Amniotic epithelial cell (primary cell): ENCODE measurements around the gene ZNF805.
"Not testable (repeated sequence)": the region's sequence is repeated elsewhere in the genome, so short reads cannot be mapped to it uniquely, and the experiment has no call there.

ENCODE experiments used
- DNase-seq: peaks from one replicate; pipeline ENCODE4 v3.0.0-alpha.2; 2010; ENCODE audit warnings: low read depth

Gene ZNF805

GRCh38 chr19:57240311-57241090 is at the start of gene ZNF805:
Gene ZNF805 (plus strand): TSS chr19:57240632. CDS start chr19:57240892, 260 bp downstream.
- DNase-seq, result peak; percentile 91

DNA sequence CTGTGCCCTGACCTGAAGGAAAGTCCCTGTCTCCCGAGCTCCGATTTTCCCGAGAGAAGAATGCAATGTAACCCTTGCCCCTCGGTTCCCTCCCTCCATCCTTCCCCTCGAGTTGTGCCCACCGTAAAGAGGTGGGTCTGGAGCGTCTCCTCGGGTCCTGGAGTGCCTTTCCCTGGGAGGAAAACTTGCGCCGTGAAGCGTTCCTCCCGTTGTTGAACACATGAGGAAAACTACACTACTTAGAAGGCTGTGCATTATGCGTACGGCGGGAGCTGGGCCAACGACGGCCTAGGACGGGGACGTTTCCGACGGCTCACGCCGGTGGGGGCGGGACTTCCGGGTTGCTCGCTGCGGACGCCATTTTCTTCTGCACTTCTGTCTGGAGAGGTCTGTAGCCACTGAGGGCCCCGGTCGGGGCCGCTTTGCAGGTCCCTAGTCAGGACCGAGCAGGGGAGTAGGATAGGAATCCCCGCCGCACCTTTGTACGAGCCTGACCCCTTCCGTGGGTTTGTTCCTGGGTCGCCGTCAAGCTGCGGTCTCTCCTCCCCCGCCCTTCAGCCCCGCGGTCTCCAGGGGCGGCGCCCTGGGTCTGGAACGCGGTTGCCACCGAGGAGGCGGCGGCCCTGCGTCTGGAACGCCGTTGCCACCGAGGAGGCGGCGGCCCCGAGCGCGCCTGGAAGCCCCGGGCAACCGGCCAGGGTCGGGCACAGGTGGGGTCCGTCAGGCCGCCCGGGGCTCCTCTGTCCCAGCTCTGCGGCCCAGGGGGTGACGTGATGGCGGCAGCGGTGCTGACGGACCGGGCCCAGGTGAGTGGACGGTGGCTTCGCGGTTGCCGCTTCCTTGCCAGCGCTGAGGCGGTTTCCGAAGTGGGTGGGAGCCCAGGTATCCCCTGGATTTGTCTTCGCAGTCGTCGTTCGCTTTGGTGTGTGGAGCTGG is 49.0 kb upstream of the ZNF805 start, which contains the start of gene ZNF264:
Gene ZNF264, plus strand, starts transcription at position 360 of the 936 bp plus-strand sequence. Its CDS starts 414 bp downstream, at position 774.
- peak; percentile 86 for DNase-seq

DNA sequence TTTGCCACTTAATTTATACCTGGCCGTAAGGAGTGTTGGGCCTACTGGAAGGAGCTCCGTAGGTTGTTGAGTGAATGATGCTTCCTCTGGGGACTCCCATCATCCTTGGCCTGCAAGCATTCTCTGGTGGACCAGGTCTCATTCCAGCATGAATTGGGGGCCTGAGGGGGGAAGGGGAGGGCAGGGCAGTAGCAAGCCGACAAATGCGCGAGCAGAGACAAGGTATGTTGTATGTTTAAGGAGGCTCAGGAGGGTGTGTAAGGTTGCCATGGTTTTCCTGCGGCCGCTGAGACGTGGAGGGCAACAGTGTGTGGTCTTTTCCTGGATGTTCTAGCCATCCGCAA is 48.4 kb upstream of the ZNF805 start:
- DNase-seq, result peak; percentile 15

- peak; percentile 18 for DNase-seq
Measured at GRCh38 chr19:57192993-57193392, 47.4 kb upstream of the ZNF805 start.

DNA sequence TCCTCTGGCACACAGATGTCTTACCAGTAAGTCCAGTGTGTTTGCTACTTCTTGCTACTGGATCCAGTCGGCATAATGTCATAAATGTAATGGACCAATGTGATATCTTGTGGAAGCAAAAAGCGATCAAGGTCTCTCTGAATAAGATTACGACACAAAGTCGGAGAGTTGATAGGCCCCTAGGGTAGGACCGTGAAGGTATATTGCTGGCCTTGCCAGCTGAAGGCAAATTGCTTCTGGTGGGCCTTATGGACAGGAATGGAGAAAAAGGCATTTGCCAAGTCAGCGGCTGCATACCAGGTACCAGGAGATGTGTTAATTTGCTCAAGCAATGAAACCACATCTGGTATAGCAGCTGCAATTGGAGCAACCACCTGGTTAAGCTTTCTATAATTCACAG is 42.6 kb upstream of the ZNF805 start:
- DNase-seq, result not testable (repeated sequence)

DNA sequence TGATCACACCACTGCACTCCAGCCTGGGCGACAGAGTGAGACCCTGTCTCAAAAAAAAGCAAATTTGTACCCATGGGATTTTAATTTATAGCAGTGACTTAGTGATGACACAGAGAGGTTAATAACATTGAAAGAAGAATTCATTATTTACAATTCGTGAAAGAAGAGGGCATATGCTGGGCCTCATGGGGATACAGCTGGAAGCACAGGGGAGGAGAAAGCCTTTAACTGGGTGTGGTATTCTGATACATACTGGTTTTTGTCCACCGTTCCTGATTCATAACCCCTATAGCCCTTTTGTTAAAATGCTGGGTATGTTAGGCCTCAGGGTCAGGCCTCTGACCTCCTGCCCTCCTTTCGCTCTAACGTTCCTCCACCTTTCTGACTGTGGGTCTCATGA is 38.3 kb upstream of the ZNF805 start:
- no peak for DNase-seq

GRCh38 chr19:57210381-57210780 is 30.1 kb upstream of the ZNF805 start:
- no peak for DNase-seq

DNA sequence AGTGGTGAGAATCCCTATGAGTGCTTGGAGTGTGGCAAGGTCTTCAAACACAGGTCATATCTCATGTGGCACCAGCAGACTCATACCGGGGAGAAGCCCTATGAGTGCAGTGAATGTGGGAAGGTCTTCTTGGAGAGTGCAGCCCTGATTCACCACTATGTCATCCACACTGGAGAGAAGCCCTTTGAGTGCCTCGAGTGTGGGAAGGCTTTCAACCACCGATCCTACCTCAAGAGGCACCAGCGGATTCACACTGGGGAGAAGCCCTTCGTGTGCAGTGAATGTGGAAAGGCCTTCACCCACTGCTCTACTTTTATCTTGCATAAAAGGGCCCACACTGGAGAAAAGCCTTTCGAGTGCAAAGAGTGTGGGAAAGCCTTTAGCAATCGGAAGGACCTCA is 28.3 kb upstream of the ZNF805 start:
- no peak for DNase-seq

DNA sequence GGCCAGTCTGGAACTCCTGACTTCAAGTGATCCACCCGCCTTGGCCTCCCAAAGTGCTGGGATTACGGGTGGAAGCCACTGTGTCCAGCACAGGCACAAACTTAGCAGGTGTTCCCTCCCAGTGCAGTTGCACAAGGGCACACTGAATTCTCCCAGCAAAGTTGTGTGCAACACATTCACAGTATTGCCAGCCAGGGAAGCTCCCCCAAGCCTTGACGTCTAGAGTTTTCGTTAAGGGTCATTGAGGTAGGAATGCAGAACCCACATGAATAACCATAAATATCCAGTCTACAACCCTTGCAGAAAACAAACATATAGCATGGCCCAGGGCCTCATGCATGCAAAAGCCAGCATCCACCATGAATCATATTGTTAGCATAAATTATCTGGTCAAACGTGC is 12.9 kb upstream of the ZNF805 start:
- DNase-seq, result no peak

DNA sequence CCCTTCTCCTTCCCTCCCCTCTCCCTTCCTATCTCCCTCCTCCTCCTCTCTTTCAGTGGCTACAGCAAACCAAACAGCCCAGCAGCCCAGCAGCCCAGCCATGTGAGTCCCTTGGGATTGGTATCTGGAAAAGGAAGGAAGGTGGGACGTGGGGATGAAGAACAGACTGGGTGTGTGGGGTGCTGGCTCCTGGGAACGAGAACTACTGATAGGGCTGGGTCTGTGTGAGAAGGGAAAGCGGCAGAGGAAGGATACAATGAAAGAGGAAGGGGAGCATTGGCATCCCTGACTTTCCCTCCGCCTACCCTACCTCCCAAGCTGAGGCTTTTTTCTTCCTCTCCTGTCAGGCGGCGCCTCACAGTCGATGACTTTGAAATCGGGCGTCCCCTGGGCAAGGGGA is 8.7 kb upstream of the ZNF805 start:
- no peak for DNase-seq

DNA sequence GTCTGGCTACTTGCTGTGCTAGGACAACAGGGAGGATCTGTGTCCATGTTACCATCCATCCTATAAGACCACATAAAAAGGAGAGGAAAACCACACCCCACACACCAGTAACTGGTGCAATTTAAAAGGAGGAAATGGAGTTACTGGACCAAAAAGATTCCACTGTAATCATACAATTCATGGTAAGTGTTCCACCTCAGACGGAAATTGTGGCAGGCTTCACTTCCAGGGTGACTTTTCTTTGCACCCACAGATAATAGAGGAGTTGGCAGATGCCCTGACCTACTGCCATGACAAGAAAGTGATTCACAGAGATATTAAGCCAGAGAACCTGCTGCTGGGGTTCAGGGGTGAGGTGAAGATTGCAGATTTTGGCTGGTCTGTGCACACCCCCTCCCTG is 7.2 kb upstream of the ZNF805 start:
- DNase-seq, result no peak

- no peak for DNase-seq
Measured at GRCh38 chr19:57239982-57240310, 486 bp upstream of the ZNF805 start.

DNA sequence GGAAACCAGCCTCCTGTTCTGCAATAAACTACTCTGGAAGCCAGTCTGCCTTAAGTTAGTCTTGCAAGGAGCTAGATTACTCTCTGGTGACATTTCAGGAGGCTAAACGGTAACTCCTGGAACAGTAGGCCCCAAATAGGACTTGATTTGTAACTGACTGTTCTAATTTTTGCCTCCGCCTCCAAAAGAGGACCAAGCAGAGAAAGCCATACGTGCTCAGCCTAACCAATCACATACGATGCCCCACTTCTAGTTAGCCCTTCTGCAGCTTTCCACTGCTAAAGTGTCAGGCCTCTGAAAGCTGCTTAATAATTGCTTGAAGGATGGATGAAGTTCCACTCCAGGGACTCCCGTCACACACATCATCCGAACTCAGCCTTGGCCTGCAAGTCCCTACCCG is 744 bp downstream of the ZNF805 start:
- peak; percentile 31 for DNase-seq

DNA sequence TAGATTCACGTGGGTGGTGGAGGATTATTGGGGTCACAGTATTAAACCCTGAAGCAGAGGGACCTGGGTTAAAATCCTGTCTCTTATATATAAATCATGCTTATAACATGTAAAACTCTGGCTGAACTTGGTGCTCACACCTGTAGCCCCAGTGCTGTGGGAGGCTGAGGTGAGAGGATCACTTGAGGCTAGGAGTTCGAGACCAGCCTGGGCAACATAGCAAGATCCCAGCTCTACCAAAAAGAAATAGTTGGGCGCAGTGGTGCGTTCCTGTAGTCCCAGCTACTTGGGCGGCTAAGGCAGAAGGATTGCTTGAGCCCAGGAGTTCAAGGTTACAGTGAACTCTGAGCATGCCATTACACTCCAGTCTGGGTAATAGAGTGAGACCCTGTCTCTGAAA is 2.4 kb downstream of the ZNF805 start:
- no peak for DNase-seq

GRCh38 chr19:57244513-57244912 is 4.1 kb downstream of the ZNF805 start:
- DNase-seq, result no peak

DNA sequence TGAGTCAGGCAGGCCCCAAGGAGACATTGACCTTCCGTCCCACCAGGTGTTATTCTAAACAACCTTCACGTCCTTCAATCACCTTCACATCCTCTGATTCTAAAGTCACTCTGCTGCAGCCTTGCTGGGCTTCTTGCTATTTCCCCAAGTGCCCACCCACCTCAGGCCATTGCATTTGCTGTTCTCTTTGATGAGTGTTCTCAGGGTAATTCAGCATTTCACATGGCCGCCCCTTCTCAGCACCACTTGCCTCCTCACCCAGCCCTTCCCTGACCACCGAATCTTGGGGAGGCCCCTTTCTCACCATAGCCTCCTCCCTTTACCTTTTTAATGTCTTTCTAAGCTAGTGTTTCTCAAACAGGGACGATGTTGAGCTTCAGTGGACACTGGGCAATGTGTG is 4.6 kb downstream of the ZNF805 start:
- no peak for DNase-seq

- DNase-seq, result no peak
Measured at GRCh38 chr19:57245959-57246358, 5.5 kb downstream of the ZNF805 start.

DNA sequence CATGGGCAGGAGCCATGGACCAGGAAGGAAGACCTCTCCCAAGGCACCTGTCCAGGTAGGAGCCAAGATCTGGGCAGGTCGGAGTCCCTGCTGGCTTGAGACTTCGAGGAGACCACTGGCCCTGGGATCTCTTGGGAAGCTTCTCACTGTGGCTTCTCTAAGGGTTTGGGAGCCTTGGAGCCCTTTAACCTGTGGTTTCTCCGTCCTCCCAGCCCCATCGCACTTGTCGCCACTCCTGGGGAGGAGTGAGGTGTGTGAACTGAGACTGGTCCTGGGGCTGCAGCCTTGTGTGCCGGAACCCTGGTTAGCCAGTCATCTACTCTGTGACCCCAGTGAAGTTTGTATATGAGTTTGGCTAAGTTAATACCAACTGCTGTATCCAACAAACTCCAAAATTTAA is 8.2 kb downstream of the ZNF805 start:
- DNase-seq, result no peak

- no peak for DNase-seq
Measured at GRCh38 chr19:57249329-57249728, 8.9 kb downstream of the ZNF805 start.

- peak; percentile 21 for DNase-seq
Measured at GRCh38 chr19:57253767-57254166, 13.3 kb downstream of the ZNF805 start.

GRCh38 chr19:57262044-57262443 is 21.6 kb downstream of the ZNF805 start:
- no peak for DNase-seq

GRCh38 chr19:57263244-57263741 is 22.9 kb downstream of the ZNF805 start:
- DNase-seq, result no peak

- no peak for DNase-seq
Measured at GRCh38 chr19:57267291-57267690, 26.9 kb downstream of the ZNF805 start.
